MCF 10A (cell line): ENCODE results near the gene C11orf54. TPM values are rescaled to one million over a fixed set of nuclear protein-coding genes. Genes with fewer than 3 reads are reported as not detected.

Experiments used
- BruUV-seq: library from RNA; stranded (reverse); fragments of 400-500 nt; replicated peaks from 2 replicates; lab custom pipeline; 2021; lab: Mats Ljungman, UMichigan
- CTCF ChIA-PET: fragments of 300-600 bp; sonication (Branson Sonifier 250); formaldehyde crosslinking; extraction: SDS; loops from one replicate; lab custom pipeline; 2021; ENCODE audit warnings: antibody characterized with exemption, inconsistent platforms; lab: Yijun Ruan, JAX
- POLR2A ChIA-PET: fragments of 300-600, 350-650 bp; sonication (Branson Sonifier 250); formaldehyde crosslinking; extraction: SDS; loops from one replicate; lab custom pipeline; 2020; ENCODE audit warnings: antibody characterized with exemption, inconsistent platforms; lab: Yijun Ruan, JAX
- DNase-seq: peaks from one replicate; pipeline ENCODE4 v3.0.0-alpha.2; 2018; ENCODE audit not compliant: unreplicated experiment
- H3K27ac Mint-ChIP-seq: one replicate; pipeline ENCODE4 v1.8.0; 2022; ENCODE audit warnings: mild to moderate bottlenecking, low read depth, mixed read lengths; ENCODE audit not compliant: unreplicated experiment
- H3K27me3 Mint-ChIP-seq: one replicate; pipeline ENCODE4 v1.8.0; 2022; ENCODE audit warnings: mixed read lengths; ENCODE audit not compliant: insufficient read depth, unreplicated experiment
- H3K36me3 Mint-ChIP-seq: one replicate; pipeline ENCODE4 v1.8.0; 2022; ENCODE audit warnings: mild to moderate bottlenecking, moderate library complexity, mixed read lengths; ENCODE audit not compliant: insufficient read depth, unreplicated experiment
- H3K4me1 Mint-ChIP-seq: one replicate; pipeline ENCODE4 v1.8.0; 2022; ENCODE audit warnings: mixed read lengths; ENCODE audit not compliant: insufficient read depth, unreplicated experiment
- H3K4me3 Mint-ChIP-seq: one replicate; pipeline ENCODE4 v1.8.0; 2022; ENCODE audit warnings: mild to moderate bottlenecking, moderate library complexity, mixed read lengths; ENCODE audit not compliant: unreplicated experiment
- H3K9me3 Mint-ChIP-seq: one replicate; pipeline ENCODE4 v1.8.0; 2022; ENCODE audit warnings: mixed read lengths; ENCODE audit not compliant: unreplicated experiment
- CTCF ChIP-seq: fragments of 200-600 bp; IDR thresholded peaks from one replicate; pipeline ENCODE4 v1.8.0; 2022; ENCODE audit warnings: antibody characterized with exemption, mild to moderate bottlenecking; ENCODE audit not compliant: unreplicated experiment
- intact Hi-C: fragments of 100-400 bp; cut with micrococcal nuclease; formaldehyde crosslinking; loops from 2 replicates; pipeline ENCODE4 v1.14.1; 2022
- total RNA-seq: library from RNA; stranded (reverse); gene quantifications from 2 replicates; pipeline ENCODE4 v1.2.3, GENCODE V29; 2022

The C11orf54 gene
- total RNA-seq, 1 experiment from 2014 or later, result 13.8 TPM

GRCh38 chr11:93751001-93751400 is 9.5 kb downstream of the C11orf54 start:
- no peaks in the 10 kb centered on the region for H3K4me1 Mint-ChIP-seq
- H3K36me3 Mint-ChIP-seq, result peaks cover 20% of the 10 kb centered on the region
- H3K27ac Mint-ChIP-seq, result no peak overlapping the region
- ChIA-PET POLR2A (interaction anchor here (0.6 to 0.8 kb wide), 2 partner anchors 9 to 421 kb away, joined by 4 to 5 read pairs; partner anchors contain the start of genes C11orf54 and TAF1D), CTCF (interaction anchor here (0.5 to 1.0 kb wide), 4 partner anchors 17 to 374 kb away, joined by 3 read pairs; partner anchors contain the start of gene MED17)
- intact Hi-C loops, result no loop called here
- no peaks in the 10 kb centered on the region for H3K9me3 Mint-ChIP-seq
- no peak overlapping the region for H3K4me3 Mint-ChIP-seq
- H3K27me3 Mint-ChIP-seq, result no peaks in the 10 kb centered on the region
- BruUV-seq, result no TSS peak
- TF ChIP-seq CTCF, result no peak
- DNase-seq, result no peak

- Mint-ChIP-seq H3K36me3 (peaks cover 35% of the 10 kb centered on the region), H3K27me3 (no peaks in the 10 kb centered on the region), H3K27ac (no peak overlapping the region), H3K4me3 (no peak overlapping the region), H3K9me3 (no peaks in the 10 kb centered on the region), H3K4me1 (no peaks in the 10 kb centered on the region)
- CTCF ChIA-PET, result no interaction called here
- intact Hi-C loops, result no loop called here
- DNase-seq, result no peak
- TF ChIP-seq CTCF, result no peak
- no TSS peak for BruUV-seq
- POLR2A ChIA-PET, result no interaction called here
These were observed 11.8 kb downstream of the C11orf54 start for GRCh38 chr11:93753241-93753640.

GRCh38 chr11:93756748-93757147 is 15.3 kb downstream of the C11orf54 start:
- DNase-seq, result no peak
- no peak overlapping the region for H3K27ac Mint-ChIP-seq
- no peaks in the 10 kb centered on the region for H3K27me3 Mint-ChIP-seq
- H3K4me1 Mint-ChIP-seq, result no peaks in the 10 kb centered on the region
- H3K9me3 Mint-ChIP-seq, result no peaks in the 10 kb centered on the region
- H3K36me3 Mint-ChIP-seq, result peaks cover 54% of the 10 kb centered on the region
- no peak for TF ChIP-seq CTCF
- H3K4me3 Mint-ChIP-seq, result no peak overlapping the region
- no TSS peak for BruUV-seq
- CTCF ChIA-PET, result interaction anchor here (0.5 kb wide), 1 partner anchor 522 kb away, joined by 3 read pairs; no protein-coding TSS in a partner anchor
- POLR2A ChIA-PET, result interaction anchor here (1.3 kb wide), 1 partner anchor 15 kb away, joined by 7 read pairs; the partner anchor contains the start of genes C11orf54 and TAF1D
- intact Hi-C loops, result no loop called here

GRCh38 chr11:93757301-93757700 is 15.8 kb downstream of the C11orf54 start:
- intact Hi-C loops, result no loop called here
- CTCF ChIA-PET, result no interaction called here
- TF ChIP-seq CTCF, result no peak
- Mint-ChIP-seq H3K27me3 (no peaks in the 10 kb centered on the region), H3K27ac (no peak overlapping the region), H3K4me3 (no peak overlapping the region), H3K36me3 (peaks cover 54% of the 10 kb centered on the region), H3K9me3 (no peaks in the 10 kb centered on the region), H3K4me1 (no peaks in the 10 kb centered on the region)
- POLR2A ChIA-PET, result no interaction called here
- DNase-seq, result no peak
- no TSS peak for BruUV-seq
